ENCODE measurements around the gene TECRL.

Gene TECRL

GRCh38 chr4:64409300-64409699 is at the start of gene TECRL:
TECRL (minus strand) TSS chr4:64409450; CDS start chr4:64409351, 99 bp downstream.
- no peak for DNase-seq (ENCODE audit: low read depth in 2 of 2)

- DNase-seq (ENCODE audit: low read depth in 2 of 2): no peak
Measured at GRCh38 chr4:64432674-64433073, 23.4 kb upstream of the TECRL start.

- DNase-seq (ENCODE audit: low read depth in 2 of 2): no peak
Measured at GRCh38 chr4:64430933-64431332, 21.7 kb upstream of the TECRL start.

GRCh38 chr4:64417974-64418373 is 8.7 kb upstream of the TECRL start:
- DNase-seq (ENCODE audit: low read depth in 2 of 2): no peak

GRCh38 chr4:64407000-64407399 is 2.2 kb downstream of the TECRL start:
- no peak for DNase-seq (ENCODE audit: low read depth in 2 of 2)

- DNase-seq (ENCODE audit: low read depth in 2 of 2): no peak
Measured at GRCh38 chr4:64405761-64406160, 3.5 kb downstream of the TECRL start.

- DNase-seq (ENCODE audit: low read depth in 2 of 2): no peak
Measured at GRCh38 chr4:64402684-64403083, 6.6 kb downstream of the TECRL start.

- no peak for DNase-seq (ENCODE audit: low read depth in 2 of 2)
Measured at GRCh38 chr4:64399313-64400109, 9.7 kb downstream of the TECRL start.

- DNase-seq (ENCODE audit: low read depth in 2 of 2): no peak
Measured at GRCh38 chr4:64394469-64394868, 14.8 kb downstream of the TECRL start.

GRCh38 chr4:64388252-64388651 is 21.0 kb downstream of the TECRL start:
- DNase-seq (ENCODE audit: low read depth in 2 of 2): no peak

GRCh38 chr4:64385220-64385619 is 24.0 kb downstream of the TECRL start:
- no peak for DNase-seq (ENCODE audit: low read depth in 2 of 2)

GRCh38 chr4:64384237-64385203 is 24.7 kb downstream of the TECRL start:
- DNase-seq (ENCODE audit: low read depth in 2 of 2): no peak

- no peak for DNase-seq (ENCODE audit: low read depth in 2 of 2)
Measured at GRCh38 chr4:64368741-64369140, 40.5 kb downstream of the TECRL start.

GRCh38 chr4:64361399-64361740 is 47.9 kb downstream of the TECRL start:
- DNase-seq (ENCODE audit: low read depth in 2 of 2): no peak

- no peak for DNase-seq (ENCODE audit: low read depth in 2 of 2)
Measured at GRCh38 chr4:64360664-64361398, 48.4 kb downstream of the TECRL start.

GRCh38 chr4:64359489-64359888 is 49.8 kb downstream of the TECRL start:
- DNase-seq (ENCODE audit: low read depth in 2 of 2): no peak

GRCh38 chr4:64353904-64354303 is 55.3 kb downstream of the TECRL start:
- DNase-seq (ENCODE audit: low read depth in 2 of 2): no peak

GRCh38 chr4:64341711-64342110 is 67.5 kb downstream of the TECRL start:
- no peak for DNase-seq (ENCODE audit: low read depth in 2 of 2)

GRCh38 chr4:64340218-64341110 is 68.8 kb downstream of the TECRL start:
- no peak for DNase-seq (ENCODE audit: low read depth in 2 of 2)

- no peak for DNase-seq (ENCODE audit: low read depth in 2 of 2)
Measured at GRCh38 chr4:64334964-64335363, 74.3 kb downstream of the TECRL start.

GRCh38 chr4:64330143-64330542 is 79.1 kb downstream of the TECRL start:
- DNase-seq (ENCODE audit: low read depth in 2 of 2): no peak

All from stimulated activated CD8-positive, alpha-beta memory T cell treated with anti-CD3 and anti-CD28 coated beads, Interleukin-7, amount 100 ng/mL, for 4 hours (primary cell).